ENCODE data around the gene PADI1. TPM values are rescaled to one million over a fixed set of nuclear protein-coding genes. Genes with fewer than 3 reads are reported as not detected.

Gene PADI1
- polyA plus RNA-seq, 2 of the 4 experiments (the other 2 are of a cell fraction), result 1.4 to 2.0 TPM

DNA sequence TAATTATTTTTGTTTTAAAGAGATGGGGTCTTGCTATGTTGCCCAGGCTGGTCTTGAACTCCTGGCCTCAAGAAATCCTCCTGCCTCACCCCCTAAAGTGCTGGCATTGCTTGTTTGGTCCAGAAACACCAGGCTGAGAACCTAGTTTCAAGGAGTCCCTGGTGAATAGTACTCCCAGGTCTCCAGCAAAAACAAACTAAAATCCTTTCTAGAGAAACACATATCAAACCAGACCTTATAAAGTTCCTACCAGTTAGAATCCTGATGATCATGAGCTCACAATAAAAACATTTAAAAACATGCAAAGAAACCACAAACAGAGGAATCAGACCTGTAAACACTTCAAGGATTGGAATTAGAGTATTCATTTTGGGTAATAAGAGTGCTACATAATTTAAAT, 34.4 kb upstream of the PADI1 start:
- Histone ChIP-seq H3K4me2 (no peak overlapping the region), H3K4me3 (no peak overlapping the region), H3K9me3 (0 out of 3 replicates have a peak, but pooled peaks cover 6% of the 10 kb centered on the region), H3K27ac (peak overlapping the region in 1 of 2 experiments; percentile 88; a peak in 4 of 6 replicates), H3K4me1 (peaks cover 34% of the 10 kb centered on the region)
- DNase-seq (ENCODE audit: low read depth in 1 of 2, low spot score in 1 of 2) (no peak), ATAC-seq (no peak), FAIRE-seq (no peak)
- TF ChIP-seq, protein P1, sequence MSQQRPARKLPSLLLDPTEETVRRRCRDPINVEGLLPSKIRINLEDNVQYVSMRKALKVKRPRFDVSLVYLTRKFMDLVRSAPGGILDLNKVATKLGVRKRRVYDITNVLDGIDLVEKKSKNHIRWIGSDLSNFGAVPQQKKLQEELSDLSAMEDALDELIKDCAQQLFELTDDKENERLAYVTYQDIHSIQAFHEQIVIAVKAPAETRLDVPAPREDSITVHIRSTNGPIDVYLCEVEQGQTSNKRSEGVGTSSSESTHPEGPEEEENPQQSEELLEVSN (IDR thresholded peaks at IDR 0.05; ENCODE audit: borderline replicate concordance, low read depth), result no peak
- no peak for TF ChIP-seq SMC3 (IDR thresholded peaks at IDR 0.05)
- no peak for TF ChIP-seq EP300 (IDR thresholded peaks at IDR 0.05)
- TF ChIP-seq HDAC2 (IDR thresholded peaks at IDR 0.05), result no peak
- TF ChIP-seq HOXA7 (CRISPR knock-in tag; IDR thresholded peaks at IDR 0.05), result no peak
- no peak for TF ChIP-seq BHLHE40 (IDR thresholded peaks at IDR 0.05; ENCODE audit: low read depth, low read length)
- TF ChIP-seq ATOH8 (CRISPR knock-in tag; IDR thresholded peaks at IDR 0.05; ENCODE audit: low read depth), result no peak
- no peak for TF ChIP-seq RAD21 (conservative IDR thresholded peaks at IDR 0.05 in 1 of 2, IDR thresholded peaks at IDR 0.05 in 1 of 2)
- ChIA-PET CTCF (interaction anchor here (2.4 to 3.1 kb wide), 2 partner anchors 45 to 66 kb away, joined by 7 to 17 read pairs; no protein-coding TSS in a partner anchor), POLR2A (no interaction called here)

DNA sequence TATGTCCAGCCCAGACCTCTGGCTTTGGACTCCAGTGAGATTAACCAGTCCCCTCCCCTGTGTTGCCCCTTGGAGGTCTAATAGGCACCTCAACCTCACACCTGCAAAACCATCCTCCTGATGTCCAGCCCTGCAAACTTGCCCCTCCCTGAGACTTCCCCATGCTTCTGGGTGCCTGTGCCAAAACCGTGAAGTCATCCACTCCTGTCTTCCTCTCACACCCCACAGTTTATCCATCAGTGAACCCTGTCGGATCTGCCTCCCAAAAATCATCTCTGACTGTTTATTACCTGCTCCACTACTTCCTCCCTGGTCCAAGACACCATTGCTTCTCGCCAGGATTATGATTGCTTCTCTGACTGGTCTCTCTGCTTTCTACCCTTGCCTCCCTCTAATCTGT, 31.7 kb upstream of the PADI1 start:
- Histone ChIP-seq H3K4me3 (no peak overlapping the region), H3K9me3 (0 out of 3 replicates have a peak, but pooled peaks cover 6% of the 10 kb centered on the region), H3K4me2 (no peak overlapping the region), H3K4me1 (peaks cover 19% of the 10 kb centered on the region), H3K27ac (peak overlapping the region in 1 of 2 experiments; percentile 69; a peak in 3 of 6 replicates)
- POLR2A ChIA-PET, result no interaction called here
- ATAC-seq (no peak), FAIRE-seq (no peak), DNase-seq (ENCODE audit: low read depth in 1 of 2, low spot score in 1 of 2) (no peak)
- no peak for TF ChIP-seq RCOR1 (IDR thresholded peaks at IDR 0.05; ENCODE audit: low read depth, low read length)
- no peak for TF ChIP-seq CHD2 (IDR thresholded peaks at IDR 0.05; ENCODE audit: low read length, partially characterized antibody)
- TF ChIP-seq EHF (CRISPR knock-in tag; IDR thresholded peaks at IDR 0.05), result no peak
- no peak for TF ChIP-seq RFX5 (IDR thresholded peaks at IDR 0.05)
- TF ChIP-seq POLR2A (IDR thresholded peaks at IDR 0.05; ENCODE audit: low read length), result no peak
- no peak for TF ChIP-seq FOSB (CRISPR knock-in tag; IDR thresholded peaks at IDR 0.05)
- TF ChIP-seq RARB (CRISPR knock-in tag; IDR thresholded peaks at IDR 0.05), result no peak
- CTCF ChIA-PET, result no interaction called here
- 56% methylated on average over 3 of the region's 3 CpGs for WGBS (ENCODE audit: missing lambda C conversion rate)

GRCh38 chr1:17176306-17177061, 28.4 kb upstream of the PADI1 start:
- H3K4me3 ChIP-seq, result no peak overlapping the region
- 79% methylated on average over 6 of the region's 6 CpGs for WGBS (ENCODE audit: missing lambda C conversion rate)
- ATAC-seq (no peak), FAIRE-seq (no peak), DNase-seq (ENCODE audit: low read depth in 1 of 2, low spot score in 1 of 2) (no peak)
- H3K4me1 ChIP-seq, result no peaks in the 10 kb centered on the region
- ChIA-PET CTCF (interaction anchor here (0.6 to 1.8 kb wide), 2 partner anchors 61 to 507 kb away, joined by 3 to 4 read pairs; no protein-coding TSS in a partner anchor), POLR2A (no interaction called here)
- TF ChIP-seq RFX5 (IDR thresholded peaks at IDR 0.05) (no peak), ZFP36 (IDR thresholded peaks at IDR 0.05; ENCODE audit: borderline replicate concordance, partially characterized antibody) (no peak), EP300 (IDR thresholded peaks at IDR 0.05) (no peak), RAD21 (conservative IDR thresholded peaks at IDR 0.05 in 1 of 2, IDR thresholded peaks at IDR 0.05 in 1 of 2) (no peak), RNF2 (IDR thresholded peaks at IDR 0.05; ENCODE audit: borderline replicate concordance, low read depth) (no peak), ELK1 (IDR thresholded peaks at IDR 0.05; ENCODE audit: low read depth, low read length) (no peak), NFE2L2 (conservative IDR thresholded peaks at IDR 0.05; ENCODE audit: low read length) (no peak), SREBF2 (IDR thresholded peaks at IDR 0.05) (no peak), MYC (IDR thresholded peaks at IDR 0.05; ENCODE audit: borderline replicate concordance, low read length) (no peak), EHMT2 (IDR thresholded peaks at IDR 0.05; ENCODE audit: low read depth) (no peak), HEYL (CRISPR knock-in tag; IDR thresholded peaks at IDR 0.05) (no peak), TFCP2L1 (CRISPR knock-in tag; IDR thresholded peaks at IDR 0.05) (no peak), USF2 (IDR thresholded peaks at IDR 0.05) (no peak), KDM5A (IDR thresholded peaks at IDR 0.05) (no peak), SMC3 (IDR thresholded peaks at IDR 0.05) (no peak), PHF8 (IDR thresholded peaks at IDR 0.05; ENCODE audit: borderline replicate concordance, low read depth) (no peak), MAFK (IDR thresholded peaks at IDR 0.05; ENCODE audit: partially characterized antibody) (no peak), ESRRA (IDR thresholded peaks at IDR 0.05; ENCODE audit: borderline replicate concordance, low read length) (no peak), POLR2AphosphoS2 (conservative IDR thresholded peaks at IDR 0.05; ENCODE audit: low read length) (no peak), HOXB5 (CRISPR knock-in tag; IDR thresholded peaks at IDR 0.05) (no peak)
- peak overlapping the region in 1 of 2 experiments; percentile 65; a peak in 2 of 6 replicates for H3K27ac ChIP-seq
- no peak overlapping the region for H3K4me2 ChIP-seq
- 0 out of 3 replicates have a peak, but pooled peaks cover 6% of the 10 kb centered on the region for H3K9me3 ChIP-seq
